Sigmoid colon (tissue), 4 donors: ENCODE measurements around the gene ADAMTS17.

ENCODE experiments used
- EP300 ChIP-seq, 4 donors: sonication (generic); formaldehyde crosslinking; IDR thresholded peaks; one replicate each; pipeline ENCODE4 v1.6.1; 2017; ENCODE audit warnings: antibody characterized with exemption in 4 of 4
- POLR2AphosphoS5 ChIP-seq, 4 donors: sonication (generic); formaldehyde crosslinking; IDR thresholded peaks; one replicate each; pipeline ENCODE4 v1.6.1; 2017; ENCODE audit warnings: antibody characterized with exemption in 4 of 4
- TF ChIP-seq, protein P1 (sequence below), 4 experiments: fragments of 450-650 bp in 3 of 4; fragments of 200-600 bp in 1 of 4; IDR thresholded peaks; one replicate each; pipeline ENCODE4 v1.5.1; 2016 to 2019; ENCODE audit warnings: antibody characterized with exemption in 4 of 4, mild to moderate bottlenecking in 3 of 4, moderate library complexity in 2 of 4

GRCh38 chr15:100194996-100195395 is 146.8 kb downstream of the ADAMTS17 start:
- TF ChIP-seq POLR2AphosphoS5 (IDR thresholded peaks at IDR 0.05), result no peak
- TF ChIP-seq, protein P1, sequence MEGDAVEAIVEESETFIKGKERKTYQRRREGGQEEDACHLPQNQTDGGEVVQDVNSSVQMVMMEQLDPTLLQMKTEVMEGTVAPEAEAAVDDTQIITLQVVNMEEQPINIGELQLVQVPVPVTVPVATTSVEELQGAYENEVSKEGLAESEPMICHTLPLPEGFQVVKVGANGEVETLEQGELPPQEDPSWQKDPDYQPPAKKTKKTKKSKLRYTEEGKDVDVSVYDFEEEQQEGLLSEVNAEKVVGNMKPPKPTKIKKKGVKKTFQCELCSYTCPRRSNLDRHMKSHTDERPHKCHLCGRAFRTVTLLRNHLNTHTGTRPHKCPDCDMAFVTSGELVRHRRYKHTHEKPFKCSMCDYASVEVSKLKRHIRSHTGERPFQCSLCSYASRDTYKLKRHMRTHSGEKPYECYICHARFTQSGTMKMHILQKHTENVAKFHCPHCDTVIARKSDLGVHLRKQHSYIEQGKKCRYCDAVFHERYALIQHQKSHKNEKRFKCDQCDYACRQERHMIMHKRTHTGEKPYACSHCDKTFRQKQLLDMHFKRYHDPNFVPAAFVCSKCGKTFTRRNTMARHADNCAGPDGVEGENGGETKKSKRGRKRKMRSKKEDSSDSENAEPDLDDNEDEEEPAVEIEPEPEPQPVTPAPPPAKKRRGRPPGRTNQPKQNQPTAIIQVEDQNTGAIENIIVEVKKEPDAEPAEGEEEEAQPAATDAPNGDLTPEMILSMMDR (IDR thresholded peaks at IDR 0.05), result no peak
- no peak for TF ChIP-seq EP300 (IDR thresholded peaks at IDR 0.05)
